ENCODE measurements around the gene LPP.

The LPP gene

GRCh38 chr3:188279502-188280335 lies 125.8 kb downstream of the LPP start:
- DNase-seq, result no peak

GRCh38 chr3:188280627-188281026 lies 126.7 kb downstream of the LPP start:
- no peak for DNase-seq

- DNase-seq, result no peak
Observed at GRCh38 chr3:188282871-188283270, 128.9 kb downstream of the LPP start.

GRCh38 chr3:188283347-188283746 lies 129.4 kb downstream of the LPP start:
- no peak for DNase-seq

- no peak for DNase-seq
Observed at GRCh38 chr3:188284455-188285212, 130.7 kb downstream of the LPP start.

- no peak for DNase-seq
Observed at GRCh38 chr3:188286087-188286513, 132.1 kb downstream of the LPP start.

- no peak for DNase-seq
Observed at GRCh38 chr3:188287339-188287738, 133.4 kb downstream of the LPP start.

- no peak for DNase-seq
Observed at GRCh38 chr3:188287762-188288505, 134.0 kb downstream of the LPP start.

GRCh38 chr3:188292251-188292650 lies 138.3 kb downstream of the LPP start:
- no peak for DNase-seq

- DNase-seq, result no peak
Observed at GRCh38 chr3:188292827-188293226, 138.9 kb downstream of the LPP start.

GRCh38 chr3:188294113-188294512 lies 140.2 kb downstream of the LPP start:
- DNase-seq, result no peak

GRCh38 chr3:188294823-188295487 lies 141.0 kb downstream of the LPP start:
- DNase-seq, result no peak

- DNase-seq, result no peak
Observed at GRCh38 chr3:188295876-188296275, 141.9 kb downstream of the LPP start.

GRCh38 chr3:188296761-188297612 lies 143.0 kb downstream of the LPP start:
- no peak for DNase-seq

GRCh38 chr3:188298585-188298984 lies 144.6 kb downstream of the LPP start:
- DNase-seq, result no peak

- no peak for DNase-seq
Observed at GRCh38 chr3:188299068-188299467, 145.1 kb downstream of the LPP start.

GRCh38 chr3:188299708-188300107 lies 145.8 kb downstream of the LPP start:
- no peak for DNase-seq

- no peak for DNase-seq
Observed at GRCh38 chr3:188301147-188301546, 147.2 kb downstream of the LPP start.

- DNase-seq, result no peak
Observed at GRCh38 chr3:188303286-188303799, 149.4 kb downstream of the LPP start.

- DNase-seq, result no peak
Observed at GRCh38 chr3:188303823-188304222, 149.9 kb downstream of the LPP start.

GRCh38 chr3:188304501-188304900 lies 150.5 kb downstream of the LPP start:
- no peak for DNase-seq

- no peak for DNase-seq
Observed at GRCh38 chr3:188305220-188305619, 151.3 kb downstream of the LPP start.

Data from KG1 (cell line).